ENCODE data around the gene SNX30. TPM values are rescaled to one million over a fixed set of nuclear protein-coding genes. Genes with fewer than 3 reads are reported as not detected.

The SNX30 gene
- total RNA-seq, 1 experiment from 2014 or later, result 6.9 TPM

GRCh38 chr9:112809906-112810305 is 59.3 kb downstream of the SNX30 start:
- TF ChIP-seq, protein P1, sequence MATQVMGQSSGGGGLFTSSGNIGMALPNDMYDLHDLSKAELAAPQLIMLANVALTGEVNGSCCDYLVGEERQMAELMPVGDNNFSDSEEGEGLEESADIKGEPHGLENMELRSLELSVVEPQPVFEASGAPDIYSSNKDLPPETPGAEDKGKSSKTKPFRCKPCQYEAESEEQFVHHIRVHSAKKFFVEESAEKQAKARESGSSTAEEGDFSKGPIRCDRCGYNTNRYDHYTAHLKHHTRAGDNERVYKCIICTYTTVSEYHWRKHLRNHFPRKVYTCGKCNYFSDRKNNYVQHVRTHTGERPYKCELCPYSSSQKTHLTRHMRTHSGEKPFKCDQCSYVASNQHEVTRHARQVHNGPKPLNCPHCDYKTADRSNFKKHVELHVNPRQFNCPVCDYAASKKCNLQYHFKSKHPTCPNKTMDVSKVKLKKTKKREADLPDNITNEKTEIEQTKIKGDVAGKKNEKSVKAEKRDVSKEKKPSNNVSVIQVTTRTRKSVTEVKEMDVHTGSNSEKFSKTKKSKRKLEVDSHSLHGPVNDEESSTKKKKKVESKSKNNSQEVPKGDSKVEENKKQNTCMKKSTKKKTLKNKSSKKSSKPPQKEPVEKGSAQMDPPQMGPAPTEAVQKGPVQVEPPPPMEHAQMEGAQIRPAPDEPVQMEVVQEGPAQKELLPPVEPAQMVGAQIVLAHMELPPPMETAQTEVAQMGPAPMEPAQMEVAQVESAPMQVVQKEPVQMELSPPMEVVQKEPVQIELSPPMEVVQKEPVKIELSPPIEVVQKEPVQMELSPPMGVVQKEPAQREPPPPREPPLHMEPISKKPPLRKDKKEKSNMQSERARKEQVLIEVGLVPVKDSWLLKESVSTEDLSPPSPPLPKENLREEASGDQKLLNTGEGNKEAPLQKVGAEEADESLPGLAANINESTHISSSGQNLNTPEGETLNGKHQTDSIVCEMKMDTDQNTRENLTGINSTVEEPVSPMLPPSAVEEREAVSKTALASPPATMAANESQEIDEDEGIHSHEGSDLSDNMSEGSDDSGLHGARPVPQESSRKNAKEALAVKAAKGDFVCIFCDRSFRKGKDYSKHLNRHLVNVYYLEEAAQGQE (IDR thresholded peaks at IDR 0.05; ENCODE audit: insufficient read depth in 1 of 2, low read depth in 2 of 2, low read length in 1 of 2), result no peak
- TF ChIP-seq SIN3A (IDR thresholded peaks at IDR 0.05; ENCODE audit: borderline replicate concordance, insufficient read depth, low read depth, low read length) (no peak), TCF7L2 (IDR thresholded peaks at IDR 0.05; ENCODE audit: low read depth, low read length) (no peak)
- TF ChIP-seq, protein P2, sequence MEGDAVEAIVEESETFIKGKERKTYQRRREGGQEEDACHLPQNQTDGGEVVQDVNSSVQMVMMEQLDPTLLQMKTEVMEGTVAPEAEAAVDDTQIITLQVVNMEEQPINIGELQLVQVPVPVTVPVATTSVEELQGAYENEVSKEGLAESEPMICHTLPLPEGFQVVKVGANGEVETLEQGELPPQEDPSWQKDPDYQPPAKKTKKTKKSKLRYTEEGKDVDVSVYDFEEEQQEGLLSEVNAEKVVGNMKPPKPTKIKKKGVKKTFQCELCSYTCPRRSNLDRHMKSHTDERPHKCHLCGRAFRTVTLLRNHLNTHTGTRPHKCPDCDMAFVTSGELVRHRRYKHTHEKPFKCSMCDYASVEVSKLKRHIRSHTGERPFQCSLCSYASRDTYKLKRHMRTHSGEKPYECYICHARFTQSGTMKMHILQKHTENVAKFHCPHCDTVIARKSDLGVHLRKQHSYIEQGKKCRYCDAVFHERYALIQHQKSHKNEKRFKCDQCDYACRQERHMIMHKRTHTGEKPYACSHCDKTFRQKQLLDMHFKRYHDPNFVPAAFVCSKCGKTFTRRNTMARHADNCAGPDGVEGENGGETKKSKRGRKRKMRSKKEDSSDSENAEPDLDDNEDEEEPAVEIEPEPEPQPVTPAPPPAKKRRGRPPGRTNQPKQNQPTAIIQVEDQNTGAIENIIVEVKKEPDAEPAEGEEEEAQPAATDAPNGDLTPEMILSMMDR (IDR thresholded peaks at IDR 0.05), result no peak
- Histone ChIP-seq H3K36me3 (ENCODE audit: control insufficient read depth, insufficient read depth, low read length) (no peaks in the 10 kb centered on the region), H3K27me3 (ENCODE audit: control insufficient read depth, insufficient read depth, low read length) (no peaks in the 10 kb centered on the region), H3K9me3 (ENCODE audit: control insufficient read depth, insufficient read depth, low read depth, low read length) (no peaks in the 10 kb centered on the region), H3K4me1 (ENCODE audit: control insufficient read depth, insufficient read depth, low read length) (no peaks in the 10 kb centered on the region), H3K4me3 (ENCODE audit: low read depth in 2 of 2, low read length in 2 of 2) (no peak overlapping the region), H3K27ac (ENCODE audit: low read length) (no peak overlapping the region)
- in situ Hi-C loops (cut with HindIII; ENCODE audit: low pct_unique_long_range_greater_than_20kb, low sequenced_read_pairs), result no loop called here
- CTCF ChIA-PET, result no interaction called here
- no peak for ATAC-seq
- BruUV-seq (replicated peaks), result no TSS peak
- intact Hi-C loops (cut with micrococcal nuclease; ENCODE audit: unreplicated experiment), result no loop called here
- DNase-seq (ENCODE audit: low read depth, low spot score), result no peak
- POLR2A ChIA-PET, result interaction anchor here (0.7 kb wide), 1 partner anchor 25 kb away, joined by 10 read pairs; no protein-coding TSS in a partner anchor

DNA sequence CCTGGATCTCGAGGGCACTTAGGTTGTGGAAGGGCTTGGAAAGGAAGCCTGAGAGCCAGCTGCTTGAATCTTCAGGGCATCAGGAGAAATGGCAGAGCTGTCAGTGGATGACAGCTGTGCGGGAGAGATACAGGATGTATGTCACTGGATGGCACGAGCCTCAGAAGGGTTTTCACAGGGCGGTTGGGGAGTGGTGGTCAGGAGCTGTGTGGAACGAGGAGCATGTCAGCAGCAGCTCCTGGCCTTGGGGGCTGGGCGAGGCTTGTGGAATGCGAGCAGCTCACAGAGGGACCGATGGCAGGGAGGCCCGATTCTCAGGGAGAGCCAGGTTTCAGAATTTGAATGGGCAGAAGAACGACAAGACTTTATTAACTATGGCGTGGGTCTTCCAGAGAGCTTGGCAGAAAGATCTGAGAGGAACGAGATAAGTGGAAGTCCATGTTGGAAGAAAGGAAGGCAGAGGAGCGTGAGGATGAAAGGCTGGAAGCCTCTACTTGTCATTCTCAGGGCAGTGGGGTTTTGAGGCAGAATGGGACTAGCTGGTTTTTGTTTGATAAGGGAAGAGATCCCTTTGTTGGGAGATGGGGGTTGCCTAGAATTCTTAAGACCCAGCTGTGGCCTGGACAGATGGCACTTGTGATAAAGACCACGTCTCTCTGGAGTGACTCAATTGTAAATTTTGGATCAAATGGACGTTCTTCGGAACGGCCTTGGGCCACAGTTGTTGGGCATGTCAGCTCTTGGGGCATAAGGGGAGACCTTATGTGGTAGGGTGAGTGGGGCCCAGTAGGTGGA is 60.3 kb downstream of the SNX30 start:
- Histone ChIP-seq H3K4me1 (ENCODE audit: control insufficient read depth, insufficient read depth, low read length) (no peaks in the 10 kb centered on the region), H3K27ac (ENCODE audit: low read length) (no peak overlapping the region), H3K27me3 (ENCODE audit: control insufficient read depth, insufficient read depth, low read length) (no peaks in the 10 kb centered on the region), H3K4me3 (ENCODE audit: low read depth in 2 of 2, low read length in 2 of 2) (no peak overlapping the region), H3K9me3 (ENCODE audit: control insufficient read depth, insufficient read depth, low read depth, low read length) (no peaks in the 10 kb centered on the region), H3K36me3 (ENCODE audit: control insufficient read depth, insufficient read depth, low read length) (no peaks in the 10 kb centered on the region)
- in situ Hi-C loops (cut with HindIII; ENCODE audit: low pct_unique_long_range_greater_than_20kb, low sequenced_read_pairs) (no loop called here), intact Hi-C loops (cut with micrococcal nuclease; ENCODE audit: unreplicated experiment) (no loop called here)
- TF ChIP-seq TCF7L2 (IDR thresholded peaks at IDR 0.05; ENCODE audit: low read depth, low read length), result no peak
- TF ChIP-seq, protein P2 (IDR thresholded peaks at IDR 0.05), result no peak
- no peak for TF ChIP-seq POLR2AphosphoS5 (IDR thresholded peaks at IDR 0.05; ENCODE audit: low read depth, low read length)
- TF ChIP-seq SIN3A (IDR thresholded peaks at IDR 0.05; ENCODE audit: borderline replicate concordance, insufficient read depth, low read depth, low read length), result no peak
- TF ChIP-seq, protein P1 (IDR thresholded peaks at IDR 0.05; ENCODE audit: insufficient read depth in 1 of 2, low read depth in 2 of 2, low read length in 1 of 2), result no peak
- POLR2A ChIA-PET, result no interaction called here
- CTCF ChIA-PET, result no interaction called here
- BruUV-seq (replicated peaks), result no TSS peak
- ATAC-seq (no peak), DNase-seq (ENCODE audit: low read depth, low spot score) (no peak)

Measured in Panc1 (cell line).